Measurements from ENCODE around the gene GSDME.
"Not testable (repeated sequence)": the region's sequence is repeated elsewhere in the genome, so short reads cannot be mapped to it uniquely, and the experiment has no call there.

The GSDME gene

GRCh38 chr7:24741679-24742505 lies 15.4 kb downstream of the GSDME start:
- peak; percentile 89 for DNase-seq (ENCODE audit: low read depth)

- no peak for DNase-seq (ENCODE audit: low read depth)
Measured at GRCh38 chr7:24740871-24741270, 16.4 kb downstream of the GSDME start.

DNA sequence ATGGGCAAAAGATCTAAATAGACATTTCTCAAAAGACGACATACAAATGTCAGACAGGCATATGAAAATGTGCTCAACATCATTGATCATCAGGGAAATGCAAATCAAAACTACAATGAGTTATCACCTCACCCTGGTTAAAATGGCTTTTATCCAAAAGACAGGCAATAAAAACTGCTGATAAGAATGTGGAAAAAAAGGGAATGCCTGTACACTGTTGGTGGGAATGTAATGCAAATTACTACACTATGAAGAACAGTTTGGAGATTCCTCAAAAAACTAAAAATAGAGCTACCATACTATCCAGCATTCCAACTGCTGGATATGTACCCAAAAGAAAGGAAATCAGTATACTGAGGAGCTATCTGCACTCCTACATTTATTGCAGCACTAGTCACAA lies 18.0 kb downstream of the GSDME start:
- no peak for DNase-seq (ENCODE audit: low read depth)

GRCh38 chr7:24738577-24738976 lies 18.7 kb downstream of the GSDME start:
- no peak for DNase-seq (ENCODE audit: low read depth)

- no peak for DNase-seq (ENCODE audit: low read depth)
Measured at GRCh38 chr7:24737281-24737680, 20.0 kb downstream of the GSDME start.

GRCh38 chr7:24735594-24735993 lies 21.7 kb downstream of the GSDME start:
- not testable (repeated sequence) for DNase-seq (ENCODE audit: low read depth)

DNA sequence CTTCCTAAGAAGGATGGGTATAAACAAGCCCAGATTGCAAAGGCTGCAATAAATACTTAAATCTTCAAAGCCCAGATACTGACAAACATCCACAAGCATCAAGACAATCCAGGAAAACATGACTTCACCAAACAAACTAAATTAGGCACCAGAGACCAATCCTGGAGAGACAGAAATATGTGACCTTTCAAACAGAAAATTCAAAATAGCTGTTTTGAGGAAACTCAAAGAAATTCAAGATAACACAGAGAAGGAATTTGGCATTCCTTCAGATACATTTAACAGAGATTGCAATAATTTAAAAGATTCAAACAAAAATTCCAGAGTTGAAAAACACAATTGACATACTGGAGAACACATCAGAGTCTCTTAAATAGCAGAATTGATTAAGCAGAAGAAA lies 23.0 kb downstream of the GSDME start:
- no peak for DNase-seq (ENCODE audit: low read depth)

DNA sequence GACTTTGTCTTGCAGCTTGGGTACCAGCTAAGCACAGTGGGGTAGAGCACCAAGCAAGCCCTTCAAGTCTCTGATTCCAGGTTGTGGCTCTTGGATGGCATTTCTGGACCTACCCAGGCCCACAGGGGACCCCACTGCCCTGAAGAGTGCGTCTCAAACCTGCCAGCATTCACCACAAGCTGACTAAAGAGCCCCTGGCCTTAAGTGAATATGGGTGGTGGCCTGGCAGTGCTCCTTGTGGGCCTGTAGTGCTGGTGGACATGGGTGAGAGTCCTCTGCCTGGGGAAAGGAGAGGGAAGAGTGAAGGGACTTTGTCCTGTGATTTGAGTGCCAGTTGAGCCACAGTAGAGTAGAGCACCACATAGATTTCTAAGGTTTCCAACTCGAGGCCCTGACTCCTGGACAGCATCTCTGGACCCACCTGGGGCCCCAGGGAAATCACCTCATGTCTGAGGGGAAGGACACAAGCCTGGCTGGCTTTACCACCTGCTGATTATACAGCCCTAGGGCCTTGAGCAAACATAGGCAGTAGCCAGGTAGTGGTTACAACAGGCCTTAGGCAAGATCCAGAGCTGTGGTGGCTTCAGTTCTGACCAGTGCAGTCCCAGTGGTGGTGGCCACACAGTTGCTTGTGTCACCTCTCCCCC lies 23.7 kb downstream of the GSDME start:
- DNase-seq (ENCODE audit: low read depth): no peak

- peak; percentile 52 for DNase-seq (ENCODE audit: low read depth)
Measured at GRCh38 chr7:24732646-24733413, 24.4 kb downstream of the GSDME start.

GRCh38 chr7:24731313-24731712 lies 26.0 kb downstream of the GSDME start:
- DNase-seq (ENCODE audit: low read depth): no peak

DNA sequence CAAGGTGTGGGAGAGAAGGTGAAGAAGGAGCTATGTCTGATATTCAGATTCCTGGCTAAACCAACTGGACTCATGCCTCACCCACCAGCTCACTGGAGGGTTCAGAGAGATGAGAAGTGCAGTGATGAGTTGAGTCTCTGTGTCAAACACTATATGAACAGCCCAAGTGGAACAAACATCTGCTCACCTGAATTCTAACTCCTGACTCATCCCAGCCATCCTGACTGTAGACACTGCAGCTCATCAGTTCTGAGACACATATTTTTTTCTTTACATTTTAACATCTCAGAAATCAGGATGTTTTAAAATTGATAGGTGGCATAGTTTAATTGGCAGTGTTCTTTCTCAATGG lies 27.3 kb downstream of the GSDME start:
- DNase-seq (ENCODE audit: low read depth): no peak

GRCh38 chr7:24729365-24730017 lies 27.8 kb downstream of the GSDME start:
- DNase-seq (ENCODE audit: low read depth): no peak

DNA sequence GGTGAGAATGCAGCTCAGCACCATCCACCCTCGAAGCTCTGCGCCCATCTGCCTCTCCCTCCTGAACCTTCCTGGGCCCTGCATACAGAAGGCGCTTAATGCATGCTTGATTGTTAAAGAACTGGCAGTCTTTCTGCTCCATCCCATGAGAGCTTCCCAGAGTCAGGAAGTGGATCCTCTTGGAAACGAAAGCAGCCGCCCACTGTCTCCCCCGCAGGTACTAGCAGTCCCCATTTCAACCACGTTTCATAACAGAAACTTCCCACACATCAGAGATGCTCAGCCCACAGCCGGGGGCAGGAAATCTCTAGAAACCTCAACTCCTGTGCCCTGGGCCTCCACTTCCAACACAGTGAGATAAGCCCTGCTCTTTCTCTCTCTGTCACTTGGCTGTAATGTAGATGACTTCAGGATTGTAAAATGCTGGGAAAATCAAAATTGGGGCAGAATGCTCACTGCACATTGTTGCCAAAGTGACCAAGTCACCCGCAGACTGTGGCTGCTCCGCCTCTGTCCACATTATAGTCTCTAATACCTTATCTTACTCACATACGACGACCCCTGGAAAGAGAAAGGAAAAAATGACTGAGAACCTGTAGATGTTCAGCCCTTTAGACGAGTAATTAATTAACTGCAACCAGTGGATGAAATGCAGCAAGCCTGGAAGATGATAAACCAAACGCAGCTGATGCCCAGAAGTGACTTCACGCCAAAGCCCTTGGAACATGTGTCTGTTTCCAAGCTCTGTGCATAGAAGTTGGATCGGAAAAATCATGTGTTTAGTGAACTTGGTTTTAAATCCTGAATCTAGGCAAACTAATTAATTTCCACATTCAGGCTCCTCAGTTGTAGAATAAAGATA lies 28.5 kb downstream of the GSDME start:
- no peak for DNase-seq (ENCODE audit: low read depth)

DNA sequence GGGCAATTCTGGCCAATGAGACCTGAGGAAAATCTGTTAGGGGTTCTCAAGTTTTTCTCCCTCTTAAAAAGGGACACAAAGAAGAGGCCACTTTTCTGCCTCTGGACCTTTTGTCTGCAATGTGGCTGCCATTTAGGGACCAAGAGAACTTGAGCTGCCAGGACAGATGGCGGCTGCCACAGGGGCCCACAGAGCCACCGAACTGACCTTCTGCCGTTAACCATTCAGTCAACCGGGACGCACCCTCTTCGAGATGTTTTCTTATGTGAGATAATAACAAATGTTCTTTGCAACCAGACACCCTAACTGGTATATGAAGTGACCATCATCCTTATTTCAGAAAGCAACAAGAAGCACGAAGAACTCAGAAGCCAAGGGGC lies 29.2 kb downstream of the GSDME start:
- DNase-seq (ENCODE audit: low read depth): no peak

DNA sequence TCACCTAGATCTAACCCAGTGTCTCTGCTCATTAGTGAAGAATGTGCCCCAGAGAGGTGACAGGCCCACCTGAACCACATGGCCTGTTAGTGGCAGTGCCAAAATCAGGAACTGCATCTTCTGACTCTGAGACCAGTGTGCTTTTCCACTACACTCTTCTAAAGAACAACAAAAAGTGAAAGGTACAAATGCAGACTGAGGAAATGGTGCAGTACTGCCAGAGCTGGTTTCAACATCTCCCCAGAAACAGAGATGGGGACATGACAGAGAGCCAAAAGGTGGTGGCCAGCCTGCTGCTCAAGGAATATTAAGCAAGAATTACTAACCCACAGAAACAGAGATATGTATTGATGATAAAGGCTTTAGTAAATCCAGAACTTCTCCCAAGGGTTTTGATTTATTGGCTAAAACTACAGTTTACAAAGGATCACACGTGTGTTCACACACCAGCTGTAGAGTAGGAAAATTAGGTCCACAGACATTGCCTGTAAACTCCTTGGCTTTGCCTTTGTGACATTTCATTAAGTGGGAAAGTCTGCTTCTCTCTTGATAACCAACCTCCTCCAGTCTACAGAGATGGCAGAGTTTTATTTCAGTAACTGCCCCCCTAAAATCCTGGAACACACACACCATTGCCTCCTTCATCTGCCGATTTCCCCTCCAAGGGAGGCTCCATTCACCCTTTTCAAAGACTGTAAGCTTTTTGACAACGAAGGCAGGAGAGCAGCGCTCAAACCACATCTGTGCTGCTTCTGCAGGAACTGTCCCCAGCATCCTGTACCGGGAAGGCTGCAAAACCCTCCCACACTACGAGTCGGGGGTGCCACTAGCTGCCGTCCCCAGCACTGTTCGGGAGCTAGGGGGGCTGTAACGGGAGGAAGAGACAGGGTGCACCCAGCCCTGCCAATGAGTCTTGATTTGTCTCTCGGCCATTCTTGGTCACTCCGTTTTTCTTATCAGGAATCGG lies 29.8 kb downstream of the GSDME start:
- no peak for DNase-seq (ENCODE audit: low read depth)

DNA sequence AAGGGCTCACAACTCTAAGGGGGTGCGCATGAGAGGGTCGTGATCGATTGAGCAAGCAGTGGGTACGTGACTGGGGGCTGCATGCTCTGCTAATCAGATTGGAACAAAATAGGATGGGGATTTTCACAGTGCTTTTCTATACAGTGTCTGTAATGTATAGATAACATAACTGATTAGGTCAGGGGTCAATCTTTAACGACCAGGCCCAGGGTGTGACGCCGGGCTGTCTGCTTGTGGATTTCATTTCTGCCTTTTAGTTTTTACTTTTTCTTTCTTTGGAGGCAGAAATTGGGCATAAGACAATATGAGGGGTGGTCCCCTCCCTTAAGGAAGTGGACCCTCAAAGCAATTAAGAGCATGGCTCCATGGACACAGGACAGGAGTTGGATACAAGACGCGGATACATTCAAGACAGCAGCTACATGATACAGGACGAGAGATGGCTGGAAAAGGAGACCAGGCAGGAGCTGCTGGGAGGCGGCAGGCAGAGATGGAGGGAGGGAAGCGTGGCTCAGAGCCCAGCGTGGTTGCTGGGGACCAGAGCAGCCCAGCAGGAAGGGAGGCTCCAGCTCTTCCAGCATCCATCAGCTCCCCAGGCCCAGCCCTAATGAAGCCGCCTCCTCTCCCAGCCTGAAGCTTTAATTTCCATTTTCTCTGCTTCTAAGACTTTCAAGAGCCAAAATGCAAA lies 31.6 kb downstream of the GSDME start:
- DNase-seq (ENCODE audit: low read depth): no peak

DNA sequence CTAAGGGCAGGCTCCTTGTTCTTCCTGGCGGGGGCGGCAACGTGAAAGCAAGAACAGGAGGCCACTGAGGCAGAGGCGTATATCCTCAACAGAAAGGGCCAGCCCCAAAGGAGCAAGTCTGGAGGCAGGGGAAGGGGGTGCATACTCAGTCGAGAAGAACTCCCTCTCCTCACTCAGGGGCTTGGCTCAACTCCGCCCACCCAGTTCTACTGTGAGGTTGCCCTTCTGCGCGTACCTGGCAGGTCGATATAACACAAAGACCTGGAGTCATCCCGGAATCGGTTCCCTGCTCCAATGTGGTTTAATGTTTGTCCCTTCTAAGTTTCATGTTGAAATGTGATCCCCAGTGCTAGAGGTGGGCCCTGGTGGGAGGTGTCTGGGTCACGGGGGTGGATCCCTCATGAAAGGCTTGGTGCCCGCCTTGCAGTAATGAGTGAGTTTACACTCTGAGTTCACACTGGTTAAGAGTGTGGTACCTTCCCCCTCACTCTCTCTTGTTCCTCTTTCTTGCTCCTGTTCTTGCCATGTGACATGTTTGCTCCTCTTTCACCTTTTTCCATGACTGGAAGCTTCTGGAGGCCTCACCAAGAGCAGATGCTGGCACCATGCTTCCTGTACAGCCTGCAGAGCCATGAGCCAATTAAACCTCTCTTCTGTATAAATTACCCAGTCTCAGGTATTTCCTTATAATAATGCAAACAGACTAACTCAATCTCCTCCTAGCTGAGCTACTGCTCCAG lies 32.6 kb downstream of the GSDME start:
- DNase-seq (ENCODE audit: low read depth): no peak

GRCh38 chr7:24723178-24723530 lies 34.1 kb downstream of the GSDME start:
- DNase-seq (ENCODE audit: low read depth): no peak
